H1 (cell line): Measurements from ENCODE around the gene SMOC2. TPM values are rescaled to one million over a fixed set of nuclear protein-coding genes. Genes with fewer than 3 reads are reported as not detected.

Experiments
- CTCF ChIA-PET: fragments of 300-600 bp; sonication (Branson Sonifier 250); formaldehyde crosslinking; loops from one replicate; lab custom pipeline; 2021; ENCODE audit not compliant: partially characterized antibody; lab: Charles Lee
- POLR2A ChIA-PET: fragments of 300-600 bp; sonication (Branson Sonifier 250); formaldehyde crosslinking; loops from one replicate; lab custom pipeline; 2021; ENCODE audit warnings: inconsistent platforms; ENCODE audit not compliant: partially characterized antibody; lab: Charles Lee
- DNase-seq, 2 experiments: peaks; one replicate each; pipeline versions ENCODE4 v3.0.0 to v3.0.0-alpha.2; 2010 to 2022; ENCODE audit warnings: low spot score in 2 of 2, low read depth in 1 of 2, mixed read lengths in 1 of 2
- FAIRE-seq: peaks from 2 replicates; lab custom pipeline; 2011; peaks lifted over from hg19 to GRCh38; lab: Jason Lieb, UNC
- H2AFZ ChIP-seq: 2 replicates; pipeline ENCODE4 v1.8.1; 2012; ENCODE audit warnings: low read length, inconsistent platforms
- H2AK5ac ChIP-seq: 2 replicates; pipeline ENCODE4 v1.6.1; 2013; ENCODE audit warnings: low read depth, low read length
- H2BK120ac ChIP-seq: replicated peaks from 2 replicates; pipeline ENCODE3; 2013; ENCODE audit warnings: low read depth, low read length, inconsistent platforms
- H2BK12ac ChIP-seq: 2 replicates; pipeline ENCODE4 v1.6.1; 2013; ENCODE audit warnings: low read depth, low read length
- H2BK15ac ChIP-seq: 2 replicates; pipeline ENCODE4 v1.6.1; 2013; ENCODE audit warnings: low read length
- H2BK20ac ChIP-seq: 2 replicates; pipeline ENCODE4 v1.6.1; 2013; ENCODE audit warnings: low read length
- H2BK5ac ChIP-seq: 2 replicates; pipeline ENCODE4 v1.6.1; 2013; ENCODE audit warnings: low read depth, low read length
- H3K14ac ChIP-seq: 2 replicates; pipeline ENCODE4 v1.6.1; 2013; ENCODE audit warnings: inconsistent platforms; ENCODE audit not compliant: insufficient read length
- H3K18ac ChIP-seq: 2 replicates; pipeline ENCODE4 v1.6.1; 2013; ENCODE audit warnings: low read length; ENCODE audit errors: extremely low read depth
- H3K23ac ChIP-seq: 2 replicates; pipeline ENCODE4 v1.6.1; 2013; ENCODE audit warnings: inconsistent platforms; ENCODE audit not compliant: insufficient read length
- H3K23me2 ChIP-seq: 2 replicates; pipeline ENCODE4 v1.6.1; 2013; ENCODE audit warnings: low read depth, low read length
- H3K27ac ChIP-seq: 2 replicates; pipeline ENCODE4 v1.6.1; 2011; ENCODE audit warnings: low read depth, low read length, inconsistent platforms
- H3K27me3 ChIP-seq, 4 experiments: replicated peaks in 1 of 4; 1 replicate in 1 of 4; 2 replicates in 3 of 4; pipeline versions ENCODE4 v1.6.1 to v1.8.1; 2011 to 2013; ENCODE audit warnings: low read length in 3 of 4, mild to moderate bottlenecking in 3 of 4, inconsistent platforms in 2 of 4, mixed read lengths in 2 of 4, moderate library complexity in 1 of 4; ENCODE audit not compliant: control insufficient read depth in 3 of 4, insufficient read depth in 3 of 4; ENCODE audit errors: extremely low read depth in 1 of 4
- H3K36me3 ChIP-seq, 4 experiments: 2 replicates each; pipeline versions ENCODE4 v1.6.1 to v1.8.1; 2011 to 2013; ENCODE audit warnings: mild to moderate bottlenecking in 4 of 4, low read length in 3 of 4, moderate library complexity in 2 of 4, control low read depth in 1 of 4, inconsistent platforms in 1 of 4; ENCODE audit not compliant: insufficient read depth in 4 of 4, control insufficient read depth in 2 of 4
- H3K4ac ChIP-seq: replicated peaks from 2 replicates; pipeline ENCODE3; 2013; ENCODE audit warnings: low read length, low read depth, mixed read lengths, inconsistent platforms; ENCODE audit not compliant: insufficient read length
- H3K4me1 ChIP-seq, 4 experiments: replicated peaks in 1 of 4; 1 replicate in 1 of 4; 2 replicates in 3 of 4; pipeline versions ENCODE4 v1.6.1 to v1.8.1; 2011 to 2013; ENCODE audit warnings: low read length in 3 of 4, inconsistent platforms in 2 of 4, mixed read lengths in 1 of 4; ENCODE audit not compliant: insufficient read depth in 4 of 4, control insufficient read depth in 3 of 4
- H3K4me2 ChIP-seq, 2 experiments: 2 replicates each; pipeline versions ENCODE4 v1.6.1 to v1.8.1; 2011 to 2013; ENCODE audit warnings: low read depth in 2 of 2, low read length in 2 of 2, control low read depth in 1 of 2, inconsistent platforms in 1 of 2, mild to moderate bottlenecking in 1 of 2; ENCODE audit not compliant: insufficient read depth in 1 of 2
- H3K4me3 ChIP-seq, 4 experiments: fragments of 200-600, 300-600 bp in 1 of 4; sonication (generic), shearing (Covaris generic), sonication (Bioruptor Twin) in 1 of 4; 2 replicates each; pipeline versions ENCODE4 v1.5.1 to v1.8.1; 2011 to 2016; ENCODE audit warnings: low read length in 4 of 4, low read depth in 3 of 4, control low read depth in 2 of 4, inconsistent platforms in 2 of 4, mild to moderate bottlenecking in 2 of 4, mixed read lengths in 1 of 4, moderate library complexity in 1 of 4; ENCODE audit not compliant: insufficient read depth in 2 of 4; ENCODE audit errors: extremely low read depth in 1 of 4
- H3K56ac ChIP-seq: replicated peaks from 2 replicates; pipeline ENCODE3; 2013; ENCODE audit warnings: low read depth, mild to moderate bottlenecking, mixed read lengths, low read length, inconsistent platforms; ENCODE audit not compliant: insufficient read length
- H3K79me1 ChIP-seq: 2 replicates; pipeline ENCODE4 v1.6.1; 2013; ENCODE audit warnings: low read depth, low read length, control low read depth
- H3K79me2 ChIP-seq, 2 experiments: 2 replicates each; pipeline versions ENCODE4 v1.6.1 to v1.8.1; 2012 to 2013; ENCODE audit warnings: low read length in 2 of 2, mild to moderate bottlenecking in 2 of 2, inconsistent platforms in 1 of 2; ENCODE audit not compliant: insufficient read depth in 2 of 2, control insufficient read depth in 1 of 2
- H3K9ac ChIP-seq, 4 experiments: replicated peaks in 1 of 4; 1 replicate in 1 of 4; 2 replicates in 3 of 4; pipeline versions ENCODE4 v1.6.1 to v1.8.1; 2011 to 2013; ENCODE audit warnings: low read depth in 3 of 4, low read length in 3 of 4, control low read depth in 2 of 4, mild to moderate bottlenecking in 2 of 4, moderate library complexity in 2 of 4, inconsistent platforms in 1 of 4; ENCODE audit errors: extremely low read depth in 1 of 4
- H3K9me3 ChIP-seq, 2 experiments: 2 replicates each; pipeline versions ENCODE4 v1.6.1 to v1.8.1; 2012 to 2013; ENCODE audit warnings: mild to moderate bottlenecking in 2 of 2, moderate library complexity in 2 of 2, control low read depth in 1 of 2, inconsistent platforms in 1 of 2, low read depth in 1 of 2, low read length in 1 of 2, mixed read lengths in 1 of 2; ENCODE audit not compliant: insufficient read depth in 2 of 2
- H4K20me1 ChIP-seq, 2 experiments: replicated peaks in 1 of 2; 2 replicates each; pipeline versions ENCODE3 to v1.8.1; 2011 to 2013; ENCODE audit warnings: inconsistent platforms in 2 of 2, low read length in 2 of 2, mild to moderate bottlenecking in 1 of 2; ENCODE audit not compliant: insufficient read depth in 2 of 2, control insufficient read depth in 1 of 2
- H4K5ac ChIP-seq: 2 replicates; pipeline ENCODE4 v1.6.1; 2013; ENCODE audit warnings: low read length, low read depth, mixed read lengths, inconsistent platforms; ENCODE audit not compliant: insufficient read length
- H4K8ac ChIP-seq: 2 replicates; pipeline ENCODE4 v1.8.0; 2013; ENCODE audit warnings: mild to moderate bottlenecking, moderate library complexity, low read length, inconsistent platforms; ENCODE audit not compliant: insufficient read depth; ENCODE audit errors: extremely low read depth
- H4K91ac ChIP-seq: replicated peaks from 2 replicates; pipeline ENCODE3; 2013; ENCODE audit warnings: low read length, mixed read lengths, inconsistent platforms; ENCODE audit not compliant: insufficient read length
- WGBS, 2 experiments: shearing (Covaris generic) in 1 of 2; methylation state at CpG; one replicate each; pipeline versions ENCODE4 v1.1.6 to v1.1.7; 2013 to 2015; ENCODE audit warnings: low lambda C conversion rate in 2 of 2, mixed read lengths in 2 of 2, inconsistent platforms in 1 of 2, low coverage in 1 of 2, missing lambda C conversion rate in 1 of 2; ENCODE audit not compliant: insufficient replicate concordance in 2 of 2, insufficient coverage in 1 of 2, insufficient read length in 1 of 2; ENCODE audit errors: extremely low coverage in 1 of 2, missing lambda C conversion rate in 1 of 2; 5-methylcytosine and 5-hydroxymethylcytosine counted together
- polyA plus RNA-seq, 7 experiments: library from polyadenylated mRNA; depleted of rRNA in 3 of 7; stranded (reverse) in 5 of 7; unstranded in 2 of 7; fragments of >200 nt in 5 of 7; fragments of 200-250 nt in 2 of 7; gene quantifications; 1 replicate in 5 of 7; 2 replicates in 1 of 7; 4 replicates in 1 of 7; pipeline versions ENCODE4 v1.2.1 to v1.2.3, GENCODE V29; 2011 to 2013; ENCODE audit warnings: missing spikeins in 2 of 7, mixed read lengths in 2 of 7
- total RNA-seq: library from RNA; stranded (reverse); fragmentation: NEBNext Ultra II Directional; extraction: Animal tissue kit (Norgen Biotek cat#: 25700); gene quantifications from 2 replicates; pipeline ENCODE4 v1.2.1, GENCODE V29; 2021

The SMOC2 gene
- total and polyA plus RNA-seq, 2 of the 8 experiments (the other 6 are each of a cell fraction or from before 2014, with no cell fraction given): 7.7 to 8.5 TPM

- no peaks in the 10 kb centered on the region for H3K27me3 ChIP-seq
- no peaks in the 10 kb centered on the region for H3K79me2 ChIP-seq
- H3K79me1 ChIP-seq: no peaks in the 10 kb centered on the region
- no peak overlapping the region for H2BK5ac ChIP-seq
- POLR2A ChIA-PET: no interaction called here
- H3K4me2 ChIP-seq: no peak overlapping the region
- WGBS, 2 experiments: 98% methylated on average over 12 of the region's 14 CpGs; no CpG with 5 or more reads in 1 of the 2 experiments
- no peaks in the 10 kb centered on the region for H3K36me3 ChIP-seq
- no peak overlapping the region for H3K27ac ChIP-seq
- FAIRE-seq (no peak), DNase-seq (no peak)
- H4K8ac ChIP-seq: no peak overlapping the region
- no peak overlapping the region for H2BK120ac ChIP-seq
- no peak overlapping the region for H4K91ac ChIP-seq
- no peak overlapping the region for H2BK15ac ChIP-seq
- H2AK5ac ChIP-seq: no peak overlapping the region
- CTCF ChIA-PET: no interaction called here
- H3K56ac ChIP-seq: no peak overlapping the region
- no peak overlapping the region for H3K23ac ChIP-seq
- H3K4ac ChIP-seq: no peak overlapping the region
- H3K4me1 ChIP-seq: peaks cover 4 to 7% (median 5%) of the 10 kb centered on the region in 4 experiments; a peak in 6 of 7 replicates
- peaks cover 10 to 29% of the 10 kb centered on the region in 2 experiments; a peak in 2 of 4 replicates for H3K9me3 ChIP-seq
- no peak overlapping the region for H3K9ac ChIP-seq
- H3K23me2 ChIP-seq: no peaks in the 10 kb centered on the region
- H2AFZ ChIP-seq: no peak overlapping the region
- no peak overlapping the region for H3K4me3 ChIP-seq
- H2BK20ac ChIP-seq: no peak overlapping the region
- H4K20me1 ChIP-seq: no peaks in the 10 kb centered on the region
- H3K14ac ChIP-seq: no peak overlapping the region
- no peak overlapping the region for H3K18ac ChIP-seq
- no peak overlapping the region for H2BK12ac ChIP-seq
- no peak overlapping the region for H4K5ac ChIP-seq
These were observed 170.7 kb downstream of the SMOC2 start for GRCh38 chr6:168611691-168612090.
